SH-SY5Y (cell line): ENCODE measurements around the gene CFAP70.

Experiments
- GATA2 ChIP-seq: IDR thresholded peaks from 2 replicates; pipeline ENCODE4 v1.6.1; 2011; ENCODE audit warnings: mild to moderate bottlenecking, low read depth, low read length
- GATA3 ChIP-seq: IDR thresholded peaks from 2 replicates; pipeline ENCODE4 v1.6.1; 2011; ENCODE audit warnings: low read depth, mild to moderate bottlenecking, low read length, moderate library complexity

GRCh38 chr10:73234695-73235094, 124.0 kb downstream of the CFAP70 start:
- no peak for TF ChIP-seq GATA2
- TF ChIP-seq GATA3 = no peak
